ENCODE data around the gene FGF9.

DNA sequence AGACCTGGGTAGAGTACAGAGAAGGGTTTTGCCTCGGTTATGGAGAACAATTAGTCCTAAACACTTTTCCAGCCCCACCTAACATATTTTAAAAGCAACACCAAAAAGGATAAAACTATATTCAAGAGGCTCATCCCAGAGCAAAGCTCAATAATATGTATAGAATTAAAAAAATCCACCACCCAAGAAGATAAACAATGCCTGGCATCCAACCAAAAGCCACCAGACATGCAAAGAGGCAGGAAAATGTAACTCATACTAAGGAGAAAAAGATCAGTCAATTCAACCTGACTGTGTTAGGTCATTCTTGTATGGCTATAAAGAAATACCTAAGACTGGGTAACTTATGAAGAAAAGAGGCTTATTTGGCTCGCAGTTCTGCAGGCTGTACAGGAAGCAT, 39.3 kb downstream of the FGF9 start:
- TF ChIP-seq CTCF (IDR thresholded peaks at IDR 0.05) (no peak), POLR2AphosphoS5 (IDR thresholded peaks at IDR 0.05) (no peak)

All from transverse colon (tissue), 4 donors.